HG02623 (cell line): Measurements from ENCODE around the gene CACNA1H.
"Not testable (repeated sequence)": the region's sequence is repeated elsewhere in the genome, so short reads cannot be mapped to it uniquely, and the experiment has no call there.

Experiments
- ATAC-seq: cut with Tn5 transposase; IDR thresholded peaks from one replicate; pipeline ENCODE4 v1.9.1; 2021; ENCODE audit warnings: moderate library complexity; ENCODE audit not compliant: unreplicated experiment

CACNA1H gene

GRCh38 chr16:1243363-1243762 lies 90.5 kb downstream of the CACNA1H start:
- not testable (repeated sequence) for ATAC-seq

GRCh38 chr16:1243907-1244850 lies 91.3 kb downstream of the CACNA1H start:
- ATAC-seq = not testable (repeated sequence)

GRCh38 chr16:1244881-1245280 lies 92.0 kb downstream of the CACNA1H start:
- ATAC-seq = no peak

GRCh38 chr16:1245452-1246020 lies 92.6 kb downstream of the CACNA1H start:
- no peak for ATAC-seq

- ATAC-seq = not testable (repeated sequence)
Measured at GRCh38 chr16:1247903-1248537, 95.1 kb downstream of the CACNA1H start.

GRCh38 chr16:1249031-1249755 lies 96.3 kb downstream of the CACNA1H start:
- ATAC-seq = not testable (repeated sequence)

- not testable (repeated sequence) for ATAC-seq
Measured at GRCh38 chr16:1253701-1254364, 100.9 kb downstream of the CACNA1H start.

- not testable (repeated sequence) for ATAC-seq
Measured at GRCh38 chr16:1254821-1255220, 101.9 kb downstream of the CACNA1H start.

- ATAC-seq = not testable (repeated sequence)
Measured at GRCh38 chr16:1255276-1256122, 102.6 kb downstream of the CACNA1H start, which contains the start of gene TPSD1. Gene TPSD1, plus strand, starts transcription at chr16:1256069. Its CDS starts 212 bp downstream, at chr16:1256281.

- ATAC-seq = not testable (repeated sequence)
Measured at GRCh38 chr16:1256296-1256873, 103.5 kb downstream of the CACNA1H start.

GRCh38 chr16:1256874-1257322 lies 104.0 kb downstream of the CACNA1H start:
- no peak for ATAC-seq

- no peak for ATAC-seq
Measured at GRCh38 chr16:1257561-1258224, 104.8 kb downstream of the CACNA1H start.

- no peak for ATAC-seq
Measured at GRCh38 chr16:1258225-1258600, 105.3 kb downstream of the CACNA1H start.

GRCh38 chr16:1258906-1259759 lies 106.2 kb downstream of the CACNA1H start:
- no peak for ATAC-seq

- no peak for ATAC-seq
Measured at GRCh38 chr16:1259760-1260068, 106.8 kb downstream of the CACNA1H start.

- ATAC-seq = no peak
Measured at GRCh38 chr16:1260101-1260680, 107.3 kb downstream of the CACNA1H start.

GRCh38 chr16:1261131-1261892 lies 108.4 kb downstream of the CACNA1H start:
- ATAC-seq = no peak
